IPS-NIHi7 (cell line): ENCODE data around the gene PRKCA.

ENCODE experiments used
- DNase-seq: peaks from one replicate; pipeline ENCODE4 v3.0.0; 2012; ENCODE audit warnings: mixed read lengths; ENCODE audit errors: extremely low spot score

PRKCA gene

GRCh38 chr17:66772148-66772812, 469.9 kb downstream of the PRKCA start:
- no peak for DNase-seq

- no peak for DNase-seq
Measured at GRCh38 chr17:66775271-66775670, 472.9 kb downstream of the PRKCA start.

GRCh38 chr17:66775881-66776400, 473.5 kb downstream of the PRKCA start:
- DNase-seq: no peak

GRCh38 chr17:66776999-66777688, 474.7 kb downstream of the PRKCA start:
- no peak for DNase-seq

- peak; percentile 79 for DNase-seq
Measured at GRCh38 chr17:66777689-66778225, 475.3 kb downstream of the PRKCA start.

GRCh38 chr17:66778531-66779236, 476.3 kb downstream of the PRKCA start:
- no peak for DNase-seq

- DNase-seq: no peak
Measured at GRCh38 chr17:66779237-66779606, 476.8 kb downstream of the PRKCA start.

- DNase-seq: no peak
Measured at GRCh38 chr17:66781135-66781534, 478.7 kb downstream of the PRKCA start.

GRCh38 chr17:66782851-66783250, 480.4 kb downstream of the PRKCA start:
- DNase-seq: no peak

- no peak for DNase-seq
Measured at GRCh38 chr17:66783656-66784381, 481.4 kb downstream of the PRKCA start.

GRCh38 chr17:66784621-66785364, 482.4 kb downstream of the PRKCA start:
- no peak for DNase-seq

GRCh38 chr17:66786107-66786506, 483.7 kb downstream of the PRKCA start:
- no peak for DNase-seq

GRCh38 chr17:66787914-66788313, 485.5 kb downstream of the PRKCA start:
- no peak for DNase-seq

- DNase-seq: no peak
Measured at GRCh38 chr17:66789093-66789492, 486.7 kb downstream of the PRKCA start.

GRCh38 chr17:66789961-66790437, 487.6 kb downstream of the PRKCA start:
- DNase-seq: no peak

GRCh38 chr17:66790501-66791061, 488.2 kb downstream of the PRKCA start:
- DNase-seq: no peak

GRCh38 chr17:66791347-66791746, 488.9 kb downstream of the PRKCA start:
- no peak for DNase-seq

- DNase-seq: no peak
Measured at GRCh38 chr17:66793814-66794213, 491.4 kb downstream of the PRKCA start.

GRCh38 chr17:66795486-66795885, 493.1 kb downstream of the PRKCA start:
- DNase-seq: no peak

GRCh38 chr17:66799849-66800537, 497.6 kb downstream of the PRKCA start:
- no peak for DNase-seq
